Fibroblast of villous mesenchyme (primary cell): ENCODE measurements around the gene MRPL55. TPM values are rescaled to one million over a fixed set of nuclear protein-coding genes. Genes with fewer than 3 reads are reported as not detected.

Source experiments
- DNase-seq: peaks from one replicate; pipeline ENCODE4 v3.0.0-alpha.2; 2010; ENCODE audit warnings: low read depth
- H3K4me3 ChIP-seq: 2 replicates; pipeline ENCODE4 v1.5.1; 2011; ENCODE audit warnings: low read depth, mild to moderate bottlenecking, low read length
- total RNA-seq: library from RNA; depleted of rRNA; stranded (reverse); fragments of >200 nt; gene quantifications from 2 replicates; pipeline ENCODE4 v1.2.3, GENCODE V29; 2012
- TF ChIP-seq, protein P1 (sequence below): IDR thresholded peaks from 2 replicates; pipeline ENCODE4 v1.5.1; 2012; ENCODE audit warnings: low read depth, mild to moderate bottlenecking, low read length; ENCODE audit not compliant: insufficient read depth

MRPL55 gene
- total RNA-seq, 1 donor = 39.3 TPM

DNA sequence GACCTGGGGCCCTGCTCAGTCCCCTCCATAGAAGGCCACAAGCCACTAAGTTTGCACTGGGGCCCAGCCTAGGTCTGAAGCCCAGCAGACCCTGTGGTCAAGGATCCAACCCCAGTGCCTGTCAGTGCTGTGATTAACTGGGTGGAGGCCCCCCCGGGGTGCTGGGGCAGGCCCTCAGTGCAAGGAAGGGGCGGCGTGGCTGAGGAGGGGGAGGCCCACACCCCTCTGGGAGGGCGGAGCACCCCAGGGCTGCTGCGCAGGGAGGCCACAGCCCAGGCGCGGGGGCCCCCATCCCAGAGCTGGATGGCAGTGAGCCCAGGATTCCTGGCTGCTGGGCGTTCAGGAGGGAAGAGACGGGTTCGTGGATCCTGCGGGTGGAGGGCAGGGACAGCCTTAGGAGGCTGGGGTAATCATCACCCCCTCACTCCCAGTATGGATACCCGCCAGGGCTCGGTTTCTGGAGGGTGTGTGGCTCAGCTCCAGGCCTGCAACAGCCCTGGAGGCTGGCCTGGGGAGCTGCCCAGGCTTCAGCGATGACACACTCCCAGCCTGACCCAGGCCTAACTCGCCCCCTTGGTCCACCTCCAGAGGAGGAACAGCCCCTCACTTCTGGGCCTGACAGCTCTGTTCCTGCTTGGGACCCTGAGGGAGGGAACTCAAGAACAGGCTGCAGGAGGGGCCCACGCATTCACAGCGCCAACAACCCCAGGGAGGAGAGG lies 41.5 kb upstream of the MRPL55 start:
- TF ChIP-seq, protein P1, sequence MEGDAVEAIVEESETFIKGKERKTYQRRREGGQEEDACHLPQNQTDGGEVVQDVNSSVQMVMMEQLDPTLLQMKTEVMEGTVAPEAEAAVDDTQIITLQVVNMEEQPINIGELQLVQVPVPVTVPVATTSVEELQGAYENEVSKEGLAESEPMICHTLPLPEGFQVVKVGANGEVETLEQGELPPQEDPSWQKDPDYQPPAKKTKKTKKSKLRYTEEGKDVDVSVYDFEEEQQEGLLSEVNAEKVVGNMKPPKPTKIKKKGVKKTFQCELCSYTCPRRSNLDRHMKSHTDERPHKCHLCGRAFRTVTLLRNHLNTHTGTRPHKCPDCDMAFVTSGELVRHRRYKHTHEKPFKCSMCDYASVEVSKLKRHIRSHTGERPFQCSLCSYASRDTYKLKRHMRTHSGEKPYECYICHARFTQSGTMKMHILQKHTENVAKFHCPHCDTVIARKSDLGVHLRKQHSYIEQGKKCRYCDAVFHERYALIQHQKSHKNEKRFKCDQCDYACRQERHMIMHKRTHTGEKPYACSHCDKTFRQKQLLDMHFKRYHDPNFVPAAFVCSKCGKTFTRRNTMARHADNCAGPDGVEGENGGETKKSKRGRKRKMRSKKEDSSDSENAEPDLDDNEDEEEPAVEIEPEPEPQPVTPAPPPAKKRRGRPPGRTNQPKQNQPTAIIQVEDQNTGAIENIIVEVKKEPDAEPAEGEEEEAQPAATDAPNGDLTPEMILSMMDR = peak; percentile 7
- H3K4me3 ChIP-seq = no peak overlapping the region
- peak; percentile 85 for DNase-seq

DNA sequence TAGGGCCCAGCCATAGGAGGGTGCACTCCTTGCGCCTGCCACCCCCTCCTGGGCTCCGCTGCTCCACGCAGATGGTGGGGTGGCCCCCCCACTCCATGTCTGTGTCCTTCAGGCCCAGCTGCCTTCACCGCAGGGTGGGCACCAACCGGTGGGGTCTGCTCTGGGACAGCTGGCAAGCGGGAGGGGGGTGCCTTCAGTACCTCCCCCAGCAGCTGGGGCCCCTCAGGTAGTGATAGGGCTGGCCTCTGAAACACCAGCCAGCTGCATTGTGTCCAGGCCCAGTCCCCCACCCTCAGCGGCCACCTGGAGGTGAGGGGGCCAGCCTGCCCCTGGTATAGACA lies 41.0 kb upstream of the MRPL55 start:
- DNase-seq = no peak
- no peak overlapping the region for H3K4me3 ChIP-seq
- TF ChIP-seq, protein P1 = no peak

DNA sequence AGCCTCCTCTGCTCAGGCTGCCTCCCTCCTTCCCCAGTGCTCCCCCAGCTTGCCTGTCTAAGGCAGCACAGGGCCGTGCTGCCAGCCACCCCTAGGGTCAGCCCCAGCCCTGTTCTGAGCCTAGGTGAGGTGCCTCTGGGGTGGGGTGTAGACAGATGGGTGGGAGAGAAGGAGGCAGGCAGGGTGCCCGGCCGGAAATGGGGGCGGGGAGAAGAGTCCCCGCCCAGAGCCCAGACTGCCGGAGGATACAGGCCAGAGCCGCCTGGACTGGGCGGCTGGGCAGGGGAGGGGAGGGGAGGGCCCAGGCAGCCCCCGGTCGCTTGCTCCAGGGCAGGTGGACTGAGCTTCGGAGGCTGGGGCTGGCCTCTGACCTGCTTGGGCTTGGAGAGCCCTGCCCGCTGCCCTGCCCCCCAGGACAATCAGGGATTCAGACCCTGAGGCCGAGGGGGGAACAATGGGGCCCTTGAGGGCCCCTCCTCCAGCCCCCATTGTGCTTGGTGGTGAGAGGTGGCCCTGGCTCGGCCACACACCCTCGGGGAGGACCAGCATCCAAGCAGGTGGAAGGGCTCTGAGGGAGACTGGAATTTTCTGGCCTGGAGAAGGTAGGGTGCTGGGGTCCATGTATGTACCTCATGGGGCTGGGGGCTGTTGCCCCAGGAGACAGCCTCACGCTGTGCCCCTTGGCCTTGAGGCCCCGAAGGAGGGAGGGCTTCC lies 40.5 kb upstream of the MRPL55 start, which contains the start of gene GJC2:
Gene GJC2, plus strand, starts transcription at position 525 of the 714 bp plus-strand sequence. CDS start 7,829 bp downstream, outside the sequence.
- TF ChIP-seq, protein P1 = no peak
- H3K4me3 ChIP-seq = peak within 1 kb of the TSS; percentile 25
- DNase-seq = peak; percentile 52

DNA sequence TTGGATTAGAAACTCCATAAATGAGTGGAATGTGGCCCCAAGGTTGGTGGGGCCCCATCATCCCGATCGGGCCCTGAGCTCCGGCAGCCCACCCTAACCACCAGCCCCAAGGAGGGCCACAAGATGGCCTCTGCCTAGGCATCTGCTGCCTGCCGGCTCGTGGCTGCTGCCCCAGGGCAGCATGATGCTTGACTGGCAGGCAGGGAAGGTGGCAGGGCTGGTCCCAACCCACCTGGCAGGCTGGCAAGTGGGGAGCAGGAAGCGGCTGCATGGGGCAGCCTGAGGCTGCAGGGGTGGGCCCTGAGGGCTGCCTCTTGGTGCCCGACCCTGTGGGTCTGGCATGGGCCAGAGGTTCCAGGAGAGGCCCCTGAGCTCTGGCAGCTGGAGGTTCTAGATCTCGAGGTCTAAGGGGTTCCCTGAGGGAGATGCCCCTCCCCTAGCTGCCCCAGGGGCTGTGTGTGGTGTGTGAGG lies 39.9 kb upstream of the MRPL55 start:
- H3K4me3 ChIP-seq = no peak overlapping the region
- DNase-seq = no peak
- TF ChIP-seq, protein P1 = no peak

DNA sequence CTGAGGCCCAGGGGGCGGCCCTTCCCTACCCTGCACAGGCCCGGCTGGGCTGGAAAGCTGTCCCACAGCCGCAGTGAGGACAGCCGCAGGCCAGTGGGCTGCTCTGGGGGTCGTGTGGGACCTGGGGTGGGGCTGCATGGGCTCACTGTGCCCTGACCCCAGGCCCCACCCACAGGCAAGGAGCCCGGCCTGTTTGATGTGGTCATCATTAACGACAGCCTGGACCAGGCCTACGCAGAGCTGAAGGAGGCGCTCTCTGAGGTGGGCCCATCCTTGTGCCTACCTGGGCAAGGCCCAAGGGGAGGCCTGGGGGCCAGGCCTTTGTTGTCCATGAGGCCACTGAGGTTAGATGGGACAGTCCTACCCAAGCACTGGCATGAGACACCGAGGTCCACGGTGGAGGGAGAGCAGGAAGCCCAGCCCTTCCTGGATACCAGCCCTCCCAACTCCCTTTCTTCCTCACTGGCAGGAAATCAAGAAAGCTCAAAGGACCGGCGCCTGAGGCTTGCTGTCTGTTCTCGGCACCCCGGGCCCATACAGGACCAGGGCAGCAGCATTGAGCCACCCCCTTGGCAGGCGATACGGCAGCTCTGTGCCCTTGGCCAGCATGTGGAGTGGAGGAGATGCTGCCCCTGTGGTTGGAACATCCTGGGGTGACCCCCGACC lies 39.2 kb upstream of the MRPL55 start:
- no peak for DNase-seq
- TF ChIP-seq, protein P1 = no peak
- no peak overlapping the region for H3K4me3 ChIP-seq

DNA sequence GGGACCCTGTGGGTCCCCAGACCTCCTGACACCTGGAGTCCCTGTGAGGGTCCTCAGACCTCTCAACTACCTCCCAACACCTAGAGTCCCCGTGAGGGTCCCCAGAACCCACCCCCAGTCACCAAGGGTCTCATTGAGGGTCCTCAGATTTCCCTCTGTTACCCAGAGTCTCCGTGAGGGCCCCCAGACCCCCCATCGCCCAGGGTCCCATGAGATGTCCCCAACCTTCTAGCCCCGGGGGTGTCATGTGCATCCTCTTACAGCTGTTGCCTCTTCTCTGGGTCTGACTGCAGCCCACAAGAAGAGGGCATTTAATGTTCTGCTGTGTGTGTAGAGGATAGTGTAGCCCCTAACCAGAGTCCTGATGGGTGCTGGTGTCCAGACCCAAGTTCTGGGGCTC lies 38.7 kb upstream of the MRPL55 start:
- TF ChIP-seq, protein P1 = no peak
- no peak for DNase-seq
- H3K4me3 ChIP-seq = no peak overlapping the region
